Body of pancreas (tissue), 4 donors: Measurements from ENCODE around the gene PWWP2B. TPM values are rescaled to one million over a fixed set of nuclear protein-coding genes. Genes with fewer than 3 reads are reported as not detected.
A peak's percentile ranks its signal among the peaks of the same experiment; 100 is the strongest.
"Not testable (repeated sequence)": the region's sequence is repeated elsewhere in the genome, so short reads cannot be mapped to it uniquely, and the experiment has no call there.

Experiments
- ATAC-seq: fragments of 150-250 bp; one replicate; pipeline ENCODE4 v1.9.1; 2016
- DNase-seq, 4 donors: peaks; one replicate each; pipeline ENCODE4 v3.0.0-alpha.2; 2019
- H3K27ac ChIP-seq, 4 donors: fragments of 200-600 bp; sonication (generic); 1 replicate in 3 of 4; 2 replicates in 1 of 4; pipeline versions ENCODE4 v1.5.1 to v1.6.1; 2016 to 2019; ENCODE audit warnings: mild to moderate bottlenecking in 1 of 4, mixed read lengths in 1 of 4, moderate library complexity in 1 of 4
- H3K27me3 ChIP-seq, 2 donors: fragments of 200-600 bp; sonication (generic); one replicate each; pipeline ENCODE4 v1.6.0; 2016; ENCODE audit warnings: mild to moderate bottlenecking in 1 of 2
- H3K36me3 ChIP-seq, 2 donors: fragments of 200-600 bp; sonication (generic); replicated peaks in 1 of 2; 2 replicates each; pipeline ENCODE4 v1.5.1; 2016; ENCODE audit warnings: low read depth in 2 of 2; ENCODE audit not compliant: insufficient read depth in 1 of 2
- H3K4me1 ChIP-seq: fragments of 200-600 bp; sonication (generic); one replicate; pipeline ENCODE4 v1.6.0; 2016
- H3K4me3 ChIP-seq, 2 donors: fragments of 200-600 bp; sonication (generic); 1 replicate in 1 of 2; 2 replicates in 1 of 2; pipeline ENCODE4 v1.5.1; 2016 to 2019
- H3K9me3 ChIP-seq, 3 donors: fragments of 200-600 bp; sonication (generic); 1 replicate in 2 of 3; 2 replicates in 1 of 3; pipeline ENCODE4 v1.5.1; 2016
- CTCF ChIP-seq, 7 experiments: fragments of 450-650 bp in 4 of 7; fragments of 200-600 bp in 3 of 7; sonication (generic) in 3 of 7; IDR thresholded peaks; one replicate each; pipeline ENCODE4 v1.5.1; 2016 to 2019; ENCODE audit warnings: antibody characterized with exemption in 7 of 7
- POLR2A ChIP-seq, 3 donors: fragments of 450-650 bp; IDR thresholded peaks; one replicate each; pipeline ENCODE4 v1.6.1; 2016; ENCODE audit warnings: antibody characterized with exemption in 3 of 3, mild to moderate bottlenecking in 2 of 3
- WGBS, 2 donors: methylation state at CpG; one replicate each; pipeline ENCODE4 v1.1.5; 2017; 5-methylcytosine and 5-hydroxymethylcytosine counted together
- intact Hi-C: fragments of 100-400 bp; cut with DNase I; formaldehyde crosslinking; loops from one replicate; pipeline ENCODE4 v1.15.1; 2023
- total RNA-seq, 2 donors: library from RNA; depleted of rRNA; stranded (reverse); fragments of >200 nt; gene quantifications; one replicate each; pipeline ENCODE4 v1.1.0, GENCODE V29; 2016

PWWP2B gene
- total RNA-seq, 2 donors from 2014 or later, result 31.9 to 46.5 TPM

GRCh38 chr10:132350946-132351345, 46.1 kb upstream of the PWWP2B start:
- Histone ChIP-seq H3K27ac (no peak overlapping the region), H3K9me3 (no peaks in the 10 kb centered on the region), H3K4me1 (no peaks in the 10 kb centered on the region), H3K4me3 (no peak overlapping the region), H3K27me3 (no peaks in the 10 kb centered on the region), H3K36me3 (no peaks in the 10 kb centered on the region)
- ATAC-seq (no peak), DNase-seq (no peak)
- TF ChIP-seq POLR2A (IDR thresholded peaks at IDR 0.05) (no peak), CTCF (IDR thresholded peaks at IDR 0.05) (no peak)
- intact Hi-C loops, result loop anchor here (5.0 kb wide), 1 partner anchor 124 kb away; no protein-coding TSS in a partner anchor
- WGBS, 2 donors, result 86 to 93% methylated on average over 14 to 16 of the region's 17 CpGs

GRCh38 chr10:132351611-132352010, 45.4 kb upstream of the PWWP2B start:
- no peak for ATAC-seq
- H3K27me3 ChIP-seq, result no peaks in the 10 kb centered on the region
- no peak overlapping the region for H3K27ac ChIP-seq
- H3K4me3 ChIP-seq, result no peak overlapping the region
- no peaks in the 10 kb centered on the region for H3K4me1 ChIP-seq
- TF ChIP-seq CTCF (IDR thresholded peaks at IDR 0.05) (no peak), POLR2A (IDR thresholded peaks at IDR 0.05) (no peak)
- intact Hi-C loops, result loop anchor here (5.0 kb wide), 1 partner anchor 124 kb away; no protein-coding TSS in a partner anchor
- H3K36me3 ChIP-seq, result no peaks in the 10 kb centered on the region
- no peaks in the 10 kb centered on the region for H3K9me3 ChIP-seq
- 82 to 91% methylated on average over 16 to 25 of the region's 25 CpGs for WGBS, 2 donors
- DNase-seq, result no peak

- peak; percentile 56 to 91 (median 81) for TF ChIP-seq CTCF (IDR thresholded peaks at IDR 0.05)
- not testable (repeated sequence) for H3K9me3 ChIP-seq, H3K36me3 ChIP-seq, H3K27ac ChIP-seq, H3K4me3 ChIP-seq, H3K4me1 ChIP-seq, H3K27me3 ChIP-seq
- intact Hi-C loops, result loop anchor here (5.0 kb wide), 1 partner anchor 125 kb away; no protein-coding TSS in a partner anchor
- ATAC-seq (peak; percentile 76), DNase-seq (peak; percentile 69 to 85 (median 76))
- WGBS, 2 donors, result 45 to 46% methylated on average over 28 to 30 of the region's 44 CpGs
These were observed 44.3 kb upstream of the PWWP2B start for GRCh38 chr10:132352462-132353308.

- H3K36me3 ChIP-seq, result no peaks in the 10 kb centered on the region
- DNase-seq, result no peak
- 79 to 80% methylated on average over 8 to 17 of the region's 20 CpGs for WGBS, 2 donors
- no peaks in the 10 kb centered on the region for H3K4me1 ChIP-seq
- ATAC-seq, result no peak
- H3K9me3 ChIP-seq, result no peaks in the 10 kb centered on the region
- no peaks in the 10 kb centered on the region for H3K27me3 ChIP-seq
- TF ChIP-seq CTCF (IDR thresholded peaks at IDR 0.05) (no peak), POLR2A (IDR thresholded peaks at IDR 0.05) (no peak)
- H3K27ac ChIP-seq, result no peak overlapping the region
- intact Hi-C loops, result loop anchor here (5.0 kb wide), 1 partner anchor 126 kb away; no protein-coding TSS in a partner anchor
- no peak overlapping the region for H3K4me3 ChIP-seq
These were observed 43.3 kb upstream of the PWWP2B start for GRCh38 chr10:132353456-132354355.
